ENCODE results near the gene IRAK1. TPM values are rescaled to one million over a fixed set of nuclear protein-coding genes. Genes with fewer than 3 reads are reported as not detected.
A peak's percentile ranks its signal among the peaks of the same experiment; 100 is the strongest.

The IRAK1 gene
- total and polyA plus RNA-seq, 2 of the 13 experiments (the other 11 are each of a cell fraction or from before 2014, with no cell fraction given) = 57.7 to 77.3 TPM

DNA sequence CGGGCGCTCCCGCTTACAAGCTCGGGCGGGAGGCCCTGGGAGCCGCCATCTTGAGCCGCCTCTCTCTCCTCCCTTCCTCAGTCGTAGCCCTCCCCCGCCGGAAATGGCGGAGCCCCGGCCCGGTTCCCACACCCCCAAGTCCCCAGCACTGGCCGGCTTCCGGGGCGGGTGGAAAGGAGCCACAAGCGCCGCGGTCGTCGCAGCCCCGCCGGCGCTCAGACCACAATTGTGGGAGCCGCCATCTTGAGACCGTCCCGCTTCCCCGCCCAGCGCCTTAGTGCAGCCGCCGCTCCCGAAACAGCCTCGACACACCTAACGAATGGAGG is 48.6 kb downstream of the IRAK1 start (continued):
- TF ChIP-seq PHB2 (IDR thresholded peaks at IDR 0.05; ENCODE audit: partially characterized antibody) (no peak), ZBTB38 (CRISPR knock-in tag; IDR thresholded peaks at IDR 0.05) (no peak), RAD51 (IDR thresholded peaks at IDR 0.05; ENCODE audit: borderline replicate concordance) (no peak), GTF2F1 (IDR thresholded peaks at IDR 0.05; ENCODE audit: low read length) (no peak), ZGPAT (CRISPR knock-in tag; IDR thresholded peaks at IDR 0.05) (no peak), ZBTB20 (CRISPR knock-in tag; IDR thresholded peaks at IDR 0.05; ENCODE audit: borderline replicate concordance, low read depth) (no peak), SNAPC2 (CRISPR knock-in tag; IDR thresholded peaks at IDR 0.05) (no peak), DMTF1 (CRISPR knock-in tag; IDR thresholded peaks at IDR 0.05) (no peak), ZNF597 (CRISPR knock-in tag; IDR thresholded peaks at IDR 0.05) (no peak), ZNF616 (CRISPR knock-in tag; IDR thresholded peaks at IDR 0.05; ENCODE audit: low read depth) (no peak), SIX1 (CRISPR knock-in tag; IDR thresholded peaks at IDR 0.05; ENCODE audit: borderline replicate concordance) (no peak), KMT2B (CRISPR knock-in tag; IDR thresholded peaks at IDR 0.05) (no peak), ZNF788 (CRISPR knock-in tag; IDR thresholded peaks at IDR 0.05; ENCODE audit: borderline replicate concordance) (no peak), ZNF781 (CRISPR knock-in tag; IDR thresholded peaks at IDR 0.05; ENCODE audit: borderline replicate concordance, not compliant biosample characterization) (no peak)
- TF ChIP-seq, protein P1, sequence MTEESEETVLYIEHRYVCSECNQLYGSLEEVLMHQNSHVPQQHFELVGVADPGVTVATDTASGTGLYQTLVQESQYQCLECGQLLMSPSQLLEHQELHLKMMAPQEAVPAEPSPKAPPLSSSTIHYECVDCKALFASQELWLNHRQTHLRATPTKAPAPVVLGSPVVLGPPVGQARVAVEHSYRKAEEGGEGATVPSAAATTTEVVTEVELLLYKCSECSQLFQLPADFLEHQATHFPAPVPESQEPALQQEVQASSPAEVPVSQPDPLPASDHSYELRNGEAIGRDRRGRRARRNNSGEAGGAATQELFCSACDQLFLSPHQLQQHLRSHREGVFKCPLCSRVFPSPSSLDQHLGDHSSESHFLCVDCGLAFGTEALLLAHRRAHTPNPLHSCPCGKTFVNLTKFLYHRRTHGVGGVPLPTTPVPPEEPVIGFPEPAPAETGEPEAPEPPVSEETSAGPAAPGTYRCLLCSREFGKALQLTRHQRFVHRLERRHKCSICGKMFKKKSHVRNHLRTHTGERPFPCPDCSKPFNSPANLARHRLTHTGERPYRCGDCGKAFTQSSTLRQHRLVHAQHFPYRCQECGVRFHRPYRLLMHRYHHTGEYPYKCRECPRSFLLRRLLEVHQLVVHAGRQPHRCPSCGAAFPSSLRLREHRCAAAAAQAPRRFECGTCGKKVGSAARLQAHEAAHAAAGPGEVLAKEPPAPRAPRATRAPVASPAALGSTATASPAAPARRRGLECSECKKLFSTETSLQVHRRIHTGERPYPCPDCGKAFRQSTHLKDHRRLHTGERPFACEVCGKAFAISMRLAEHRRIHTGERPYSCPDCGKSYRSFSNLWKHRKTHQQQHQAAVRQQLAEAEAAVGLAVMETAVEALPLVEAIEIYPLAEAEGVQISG (CRISPR knock-in tag; IDR thresholded peaks at IDR 0.05) = 0 out of 2 replicates have a peak, but pooled peaks have one; percentile 31
- TF ChIP-seq, protein P2, sequence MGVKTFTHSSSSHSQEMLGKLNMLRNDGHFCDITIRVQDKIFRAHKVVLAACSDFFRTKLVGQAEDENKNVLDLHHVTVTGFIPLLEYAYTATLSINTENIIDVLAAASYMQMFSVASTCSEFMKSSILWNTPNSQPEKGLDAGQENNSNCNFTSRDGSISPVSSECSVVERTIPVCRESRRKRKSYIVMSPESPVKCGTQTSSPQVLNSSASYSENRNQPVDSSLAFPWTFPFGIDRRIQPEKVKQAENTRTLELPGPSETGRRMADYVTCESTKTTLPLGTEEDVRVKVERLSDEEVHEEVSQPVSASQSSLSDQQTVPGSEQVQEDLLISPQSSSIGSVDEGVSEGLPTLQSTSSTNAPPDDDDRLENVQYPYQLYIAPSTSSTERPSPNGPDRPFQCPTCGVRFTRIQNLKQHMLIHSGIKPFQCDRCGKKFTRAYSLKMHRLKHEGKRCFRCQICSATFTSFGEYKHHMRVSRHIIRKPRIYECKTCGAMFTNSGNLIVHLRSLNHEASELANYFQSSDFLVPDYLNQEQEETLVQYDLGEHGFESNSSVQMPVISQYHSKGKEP (CRISPR knock-in tag; IDR thresholded peaks at IDR 0.05) = no peak
- TF ChIP-seq, protein P3, sequence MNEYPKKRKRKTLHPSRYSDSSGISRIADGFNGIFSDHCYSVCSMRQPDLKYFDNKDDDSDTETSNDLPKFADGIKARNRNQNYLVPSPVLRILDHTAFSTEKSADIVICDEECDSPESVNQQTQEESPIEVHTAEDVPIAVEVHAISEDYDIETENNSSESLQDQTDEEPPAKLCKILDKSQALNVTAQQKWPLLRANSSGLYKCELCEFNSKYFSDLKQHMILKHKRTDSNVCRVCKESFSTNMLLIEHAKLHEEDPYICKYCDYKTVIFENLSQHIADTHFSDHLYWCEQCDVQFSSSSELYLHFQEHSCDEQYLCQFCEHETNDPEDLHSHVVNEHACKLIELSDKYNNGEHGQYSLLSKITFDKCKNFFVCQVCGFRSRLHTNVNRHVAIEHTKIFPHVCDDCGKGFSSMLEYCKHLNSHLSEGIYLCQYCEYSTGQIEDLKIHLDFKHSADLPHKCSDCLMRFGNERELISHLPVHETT (CRISPR knock-in tag; conservative IDR thresholded peaks at IDR 0.05) = peak; percentile 83; the same call in 1 of the 2 replicates
- TF ChIP-seq, protein P4, sequence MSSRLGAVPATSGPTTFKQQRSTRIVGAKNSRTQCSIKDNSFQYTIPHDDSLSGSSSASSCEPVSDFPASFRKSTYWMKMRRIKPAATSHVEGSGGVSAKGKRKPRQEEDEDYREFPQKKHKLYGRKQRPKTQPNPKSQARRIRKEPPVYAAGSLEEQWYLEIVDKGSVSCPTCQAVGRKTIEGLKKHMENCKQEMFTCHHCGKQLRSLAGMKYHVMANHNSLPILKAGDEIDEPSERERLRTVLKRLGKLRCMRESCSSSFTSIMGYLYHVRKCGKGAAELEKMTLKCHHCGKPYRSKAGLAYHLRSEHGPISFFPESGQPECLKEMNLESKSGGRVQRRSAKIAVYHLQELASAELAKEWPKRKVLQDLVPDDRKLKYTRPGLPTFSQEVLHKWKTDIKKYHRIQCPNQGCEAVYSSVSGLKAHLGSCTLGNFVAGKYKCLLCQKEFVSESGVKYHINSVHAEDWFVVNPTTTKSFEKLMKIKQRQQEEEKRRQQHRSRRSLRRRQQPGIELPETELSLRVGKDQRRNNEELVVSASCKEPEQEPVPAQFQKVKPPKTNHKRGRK (CRISPR knock-in tag; IDR thresholded peaks at IDR 0.05) = no peak

All from HepG2 (cell line).